B cell (primary cell): Measurements from ENCODE around the gene HS3ST6.

ENCODE experiments used
- CTCF ChIP-seq: fragments of 200-600 bp; IDR thresholded peaks from one replicate; pipeline ENCODE4 v1.8.0; 2022; ENCODE audit warnings: antibody characterized with exemption, mild to moderate bottlenecking
- EZH2 ChIP-seq: IDR thresholded peaks from 2 replicates; pipeline ENCODE4 v1.6.1; 2012; ENCODE audit warnings: borderline replicate concordance, low read depth, mild to moderate bottlenecking, moderate library complexity, low read length; ENCODE audit not compliant: insufficient read depth, poor library complexity, severe bottlenecking

DNA sequence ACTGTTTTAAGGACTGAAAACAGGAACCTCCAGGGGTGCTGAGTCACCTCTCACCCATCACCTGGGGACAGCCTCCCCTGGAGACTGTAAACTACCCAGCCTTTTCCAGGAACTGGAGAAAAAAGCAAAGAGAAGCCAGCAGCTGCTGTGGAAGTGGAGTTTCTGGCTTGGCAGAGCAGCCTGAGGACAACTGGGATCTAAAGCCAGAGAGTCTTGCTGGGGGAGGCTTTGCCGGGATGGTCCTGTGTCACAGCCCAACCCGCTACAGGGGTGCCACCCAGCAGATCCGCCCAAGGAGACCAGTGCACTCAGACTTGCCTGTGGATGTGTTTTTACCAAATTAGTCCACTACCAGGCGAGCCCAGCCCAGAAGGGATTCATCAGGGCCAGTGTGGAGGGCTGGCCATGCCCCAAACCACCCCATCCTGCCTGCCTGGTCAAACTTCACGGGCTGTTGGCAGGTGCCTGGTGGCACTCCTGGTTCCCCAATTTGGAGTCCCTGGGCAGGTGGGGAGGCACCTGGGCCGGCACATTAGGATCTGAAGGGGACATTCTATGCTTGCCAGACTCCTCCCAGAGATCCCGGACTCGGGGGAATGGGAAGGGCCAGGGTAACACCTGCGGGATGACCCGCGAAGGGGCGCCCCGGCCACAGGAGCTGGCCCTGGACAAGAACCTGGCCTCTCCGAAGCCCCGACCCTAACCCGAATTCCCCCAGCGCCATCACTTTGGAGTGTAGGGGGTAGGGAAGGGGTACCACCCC lies 24.0 kb upstream of the HS3ST6 start:
- no peak for TF ChIP-seq CTCF
- no peak for TF ChIP-seq EZH2
